ENCODE measurements around the gene RBMS1. TPM values are rescaled to one million over a fixed set of nuclear protein-coding genes. Genes with fewer than 3 reads are reported as not detected.

RBMS1 gene
- total RNA-seq, 1 experiment from 2014 or later = 65.4 TPM

DNA sequence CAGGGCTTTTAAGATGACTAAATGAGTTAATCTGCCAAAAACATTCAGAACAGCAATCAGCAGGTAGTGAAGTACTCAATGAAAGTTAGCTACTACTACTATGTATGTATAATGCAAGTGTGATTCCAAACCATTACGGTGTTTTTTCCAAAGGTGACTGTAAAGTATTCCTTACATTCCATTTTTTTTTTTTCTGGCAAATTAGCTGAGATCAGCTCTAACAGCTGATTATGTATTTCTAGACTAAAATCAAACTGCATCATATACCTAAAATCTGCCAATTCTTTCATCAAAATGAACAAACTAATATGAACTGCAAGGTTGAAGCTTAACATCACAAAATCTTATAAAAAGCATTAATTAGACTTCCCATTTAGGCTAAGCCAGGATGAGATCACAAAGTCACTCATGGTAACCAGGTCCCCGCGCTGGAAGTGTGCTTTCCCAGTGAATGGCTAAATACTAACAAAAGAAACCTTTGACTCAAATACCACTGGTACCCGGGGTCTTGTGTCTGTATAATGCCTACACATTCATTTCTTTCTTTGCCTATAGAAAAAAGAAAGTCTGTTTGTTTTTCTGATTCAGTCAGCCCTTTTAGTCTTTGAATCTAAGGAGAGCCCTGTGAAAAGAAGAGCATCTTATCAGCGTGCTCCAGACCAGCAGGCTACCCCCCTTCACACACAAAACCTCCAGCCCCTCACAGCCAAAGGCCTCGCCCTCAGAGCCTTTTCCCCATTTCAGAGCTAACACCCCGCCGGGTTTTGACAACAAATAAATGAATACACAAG is 88.3 kb downstream of the RBMS1 start:
- no TSS peak for BruUV-seq (replicated peaks)
- TF ChIP-seq, protein P1, sequence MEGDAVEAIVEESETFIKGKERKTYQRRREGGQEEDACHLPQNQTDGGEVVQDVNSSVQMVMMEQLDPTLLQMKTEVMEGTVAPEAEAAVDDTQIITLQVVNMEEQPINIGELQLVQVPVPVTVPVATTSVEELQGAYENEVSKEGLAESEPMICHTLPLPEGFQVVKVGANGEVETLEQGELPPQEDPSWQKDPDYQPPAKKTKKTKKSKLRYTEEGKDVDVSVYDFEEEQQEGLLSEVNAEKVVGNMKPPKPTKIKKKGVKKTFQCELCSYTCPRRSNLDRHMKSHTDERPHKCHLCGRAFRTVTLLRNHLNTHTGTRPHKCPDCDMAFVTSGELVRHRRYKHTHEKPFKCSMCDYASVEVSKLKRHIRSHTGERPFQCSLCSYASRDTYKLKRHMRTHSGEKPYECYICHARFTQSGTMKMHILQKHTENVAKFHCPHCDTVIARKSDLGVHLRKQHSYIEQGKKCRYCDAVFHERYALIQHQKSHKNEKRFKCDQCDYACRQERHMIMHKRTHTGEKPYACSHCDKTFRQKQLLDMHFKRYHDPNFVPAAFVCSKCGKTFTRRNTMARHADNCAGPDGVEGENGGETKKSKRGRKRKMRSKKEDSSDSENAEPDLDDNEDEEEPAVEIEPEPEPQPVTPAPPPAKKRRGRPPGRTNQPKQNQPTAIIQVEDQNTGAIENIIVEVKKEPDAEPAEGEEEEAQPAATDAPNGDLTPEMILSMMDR (IDR thresholded peaks at IDR 0.05; ENCODE audit: unreplicated experiment) = no peak
- intact Hi-C loops (cut with micrococcal nuclease) = loop anchor here (5.0 to 10.0 kb wide), 3 partner anchors 180 to 567 kb away; no protein-coding TSS in a partner anchor
- H3K27me3 Mint-ChIP-seq (ENCODE audit: insufficient read depth, unreplicated experiment) = no peaks in the 10 kb centered on the region
- ChIA-PET CTCF (interaction anchor here (0.6 to 5.8 kb wide), 10 partner anchors 11 to 872 kb away, joined by 3 to 33 read pairs (median 6); no protein-coding TSS in a partner anchor), POLR2A (interaction anchor here (0.7 to 6.8 kb wide), 15 partner anchors 9 to 175 kb away, joined by 3 to 120 read pairs (median 6); partner anchors contain the start of gene RBMS1)
- no peak for DNase-seq (ENCODE audit: unreplicated experiment)
- H3K4me3 Mint-ChIP-seq (ENCODE audit: unreplicated experiment) = peak overlapping the region; percentile 92
- peak overlapping the region; percentile 85 for H3K27ac Mint-ChIP-seq (ENCODE audit: low read depth, unreplicated experiment)
- H3K36me3 Mint-ChIP-seq (ENCODE audit: insufficient read depth, unreplicated experiment) = no peaks in the 10 kb centered on the region
- no peaks in the 10 kb centered on the region for H3K9me3 Mint-ChIP-seq (ENCODE audit: unreplicated experiment)
- peaks cover 31% of the 10 kb centered on the region for H3K4me1 Mint-ChIP-seq (ENCODE audit: insufficient read depth, unreplicated experiment)

DNA sequence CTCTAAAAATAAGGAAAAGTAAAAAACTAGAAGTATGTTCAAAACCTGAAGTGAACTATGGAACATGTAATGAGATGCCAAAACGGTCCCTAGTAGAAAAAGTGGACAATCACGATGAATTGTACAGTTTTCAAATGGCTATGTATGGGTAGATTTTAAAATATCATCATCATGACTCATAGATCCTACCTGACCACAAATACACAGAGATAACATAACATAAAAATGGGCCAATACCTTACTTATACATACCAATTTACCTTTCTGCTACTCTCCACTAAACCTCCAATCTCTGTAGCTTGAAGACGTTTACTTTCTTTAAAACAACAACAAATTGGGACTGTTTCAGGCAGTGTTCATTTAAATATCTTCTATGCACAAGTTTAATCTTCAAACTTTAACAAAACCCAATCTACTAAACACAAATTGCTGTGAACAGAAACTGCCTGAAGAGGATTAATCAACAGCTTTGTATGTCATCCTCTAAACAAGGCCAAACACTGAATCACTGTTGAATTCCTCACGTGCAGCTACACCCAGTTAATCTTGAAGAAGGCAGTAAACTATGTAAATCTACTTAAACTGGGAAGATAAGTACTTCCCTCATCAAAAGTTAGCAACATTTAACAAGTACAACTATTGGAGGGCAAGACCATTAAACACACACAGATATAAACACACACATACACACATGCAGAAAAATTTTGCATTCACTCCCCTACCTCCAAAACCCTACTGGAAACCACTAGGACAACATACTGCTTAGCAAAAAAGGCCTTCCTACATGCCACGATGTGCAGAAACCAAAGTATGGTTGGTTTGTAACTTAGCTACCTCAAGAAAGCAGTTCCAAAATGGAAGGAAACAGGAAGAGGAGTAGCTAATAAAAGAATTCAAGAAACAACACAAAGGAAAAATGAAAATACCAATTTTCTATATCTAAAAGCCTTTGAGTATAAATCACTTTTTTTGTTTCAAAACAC is 90.3 kb downstream of the RBMS1 start:
- TF ChIP-seq, protein P1 (IDR thresholded peaks at IDR 0.05; ENCODE audit: unreplicated experiment) = no peak
- CTCF ChIA-PET = interaction anchor here (0.7 to 5.8 kb wide), 7 partner anchors 9 to 414 kb away, joined by 3 to 33 read pairs (median 6); no protein-coding TSS in a partner anchor
- intact Hi-C loops (cut with micrococcal nuclease) = loop anchor here (10.0 kb wide), 2 partner anchors 178 to 288 kb away; no protein-coding TSS in a partner anchor
- DNase-seq (ENCODE audit: unreplicated experiment) = peak; percentile 55
- Mint-ChIP-seq H3K9me3 (ENCODE audit: unreplicated experiment) (no peaks in the 10 kb centered on the region), H3K36me3 (ENCODE audit: insufficient read depth, unreplicated experiment) (no peaks in the 10 kb centered on the region), H3K4me1 (ENCODE audit: insufficient read depth, unreplicated experiment) (peaks cover 26% of the 10 kb centered on the region), H3K4me3 (ENCODE audit: unreplicated experiment) (peak overlapping the region; percentile 15), H3K27me3 (ENCODE audit: insufficient read depth, unreplicated experiment) (no peaks in the 10 kb centered on the region), H3K27ac (ENCODE audit: low read depth, unreplicated experiment) (peak overlapping the region; percentile 91)
- BruUV-seq (replicated peaks) = no TSS peak
- POLR2A ChIA-PET = interaction anchor here (0.7 to 6.8 kb wide), 16 partner anchors 9 to 567 kb away, joined by 3 to 120 read pairs (median 5); partner anchors contain the start of gene RBMS1

DNA sequence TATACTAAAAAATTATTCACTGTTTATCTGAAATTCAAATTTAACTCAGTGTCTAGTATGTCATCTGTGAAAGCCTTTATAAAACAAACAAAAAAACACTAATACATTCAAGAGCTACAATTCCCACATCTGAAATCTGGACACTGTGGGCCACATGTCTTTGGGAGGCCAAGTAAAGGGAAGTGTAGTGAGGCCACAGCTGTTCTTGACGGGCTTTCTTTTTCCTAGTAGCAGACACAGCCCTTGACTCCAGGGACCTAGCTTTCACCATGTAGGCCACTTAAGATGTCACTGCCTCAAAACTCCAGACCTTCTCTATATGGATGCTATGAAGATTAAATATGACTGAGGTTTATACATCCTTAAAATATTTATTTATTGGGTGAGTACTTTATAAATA is 91.1 kb downstream of the RBMS1 start:
- CTCF ChIA-PET = interaction anchor here (0.7 to 5.8 kb wide), 4 partner anchors 25 to 78 kb away, joined by 3 to 33 read pairs (median 10); no protein-coding TSS in a partner anchor

More for the DNA sequence above, 91.1 kb downstream of the RBMS1 start:
- H3K36me3 Mint-ChIP-seq (ENCODE audit: insufficient read depth, unreplicated experiment) = no peaks in the 10 kb centered on the region
- no peak overlapping the region for H3K4me3 Mint-ChIP-seq (ENCODE audit: unreplicated experiment)
- H3K9me3 Mint-ChIP-seq (ENCODE audit: unreplicated experiment) = no peaks in the 10 kb centered on the region
- POLR2A ChIA-PET = interaction anchor here (0.7 to 6.8 kb wide), 11 partner anchors 13 to 244 kb away, joined by 3 to 120 read pairs (median 8); partner anchors contain the start of gene RBMS1
- TF ChIP-seq, protein P1 (IDR thresholded peaks at IDR 0.05; ENCODE audit: unreplicated experiment) = no peak
- H3K4me1 Mint-ChIP-seq (ENCODE audit: insufficient read depth, unreplicated experiment) = peaks cover 22% of the 10 kb centered on the region
- peak overlapping the region; percentile 91 for H3K27ac Mint-ChIP-seq (ENCODE audit: low read depth, unreplicated experiment)
- no TSS peak for BruUV-seq (replicated peaks)
- no peaks in the 10 kb centered on the region for H3K27me3 Mint-ChIP-seq (ENCODE audit: insufficient read depth, unreplicated experiment)
- intact Hi-C loops (cut with micrococcal nuclease) = loop anchor here (10.0 kb wide), 2 partner anchors 178 to 288 kb away; no protein-coding TSS in a partner anchor
- DNase-seq (ENCODE audit: unreplicated experiment) = no peak
